ENCODE data around the gene ASPA.

- TF ChIP-seq NR2F6 (IDR thresholded peaks at IDR 0.05) (no peak), NR2F6 (CRISPR knock-in tag; IDR thresholded peaks at IDR 0.05) (no peak), BCLAF1 (IDR thresholded peaks at IDR 0.05) (no peak), ATF2 (CRISPR knock-in tag; IDR thresholded peaks at IDR 0.05) (no peak), ZNF883 (CRISPR knock-in tag; IDR thresholded peaks at IDR 0.05; ENCODE audit: not compliant biosample characterization) (no peak), ERF (CRISPR knock-in tag; IDR thresholded peaks at IDR 0.05) (no peak), ZNF30 (CRISPR knock-in tag; IDR thresholded peaks at IDR 0.05) (no peak), CTCF (CRISPR knock-in tag; IDR thresholded peaks at IDR 0.05) (no peak), ISX (CRISPR knock-in tag; conservative IDR thresholded peaks at IDR 0.05) (no peak), MLX (CRISPR knock-in tag; IDR thresholded peaks at IDR 0.05) (no peak), CBFB (CRISPR knock-in tag; IDR thresholded peaks at IDR 0.05) (no peak), SP1 (IDR thresholded peaks at IDR 0.05) (no peak), SP1 (CRISPR knock-in tag; IDR thresholded peaks at IDR 0.05) (no peak), MAFK (conservative IDR thresholded peaks at IDR 0.05 in 1 of 2, IDR thresholded peaks at IDR 0.05 in 1 of 2; ENCODE audit: low read length in 2 of 2) (no peak)
Observed at GRCh38 chr17:3531266-3532101, 55.7 kb downstream of the ASPA start.
